NCI-H2081 (cell line): ENCODE results near the gene ILDR2.

ENCODE experiments used
- DNase-seq, 2 experiments: peaks; one replicate each; lab custom pipeline; 2025; lab: John Stamatoyannopoulos, UW

ILDR2 gene

DNA sequence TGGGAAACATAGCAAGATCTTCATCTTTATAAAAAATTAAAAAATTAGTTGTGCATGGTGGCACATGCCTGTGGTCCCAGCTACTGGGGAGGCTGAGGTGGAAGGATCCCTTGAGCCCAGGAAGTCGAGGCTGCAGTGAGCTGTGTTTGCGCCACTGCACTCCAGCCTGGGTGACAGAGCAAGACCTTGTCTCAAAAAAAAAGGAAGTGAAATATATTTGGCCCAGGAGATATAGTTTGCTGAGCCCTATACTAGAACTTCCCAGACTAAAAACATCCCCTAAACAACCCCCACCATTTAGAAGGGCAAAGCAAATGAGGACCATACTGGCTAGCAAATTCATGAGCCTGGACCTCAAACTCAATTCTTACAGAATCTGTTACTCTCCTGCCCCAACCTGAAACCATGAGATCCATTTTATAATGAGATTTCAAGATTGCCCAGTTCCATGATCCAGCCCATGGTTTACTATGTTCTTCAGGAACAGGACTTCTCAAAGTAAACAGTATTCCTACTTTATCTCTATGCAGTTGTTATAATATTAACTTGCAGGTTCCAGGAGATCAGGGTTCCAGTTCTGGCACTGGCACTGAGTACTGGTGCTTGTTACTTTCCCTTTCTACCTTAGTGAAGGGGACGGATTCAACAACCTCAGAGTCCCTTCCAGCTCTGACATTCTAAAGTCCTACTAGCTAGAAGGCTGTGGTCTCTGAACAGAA lies 50.4 kb downstream of the ILDR2 start:
- DNase-seq: no peak

DNA sequence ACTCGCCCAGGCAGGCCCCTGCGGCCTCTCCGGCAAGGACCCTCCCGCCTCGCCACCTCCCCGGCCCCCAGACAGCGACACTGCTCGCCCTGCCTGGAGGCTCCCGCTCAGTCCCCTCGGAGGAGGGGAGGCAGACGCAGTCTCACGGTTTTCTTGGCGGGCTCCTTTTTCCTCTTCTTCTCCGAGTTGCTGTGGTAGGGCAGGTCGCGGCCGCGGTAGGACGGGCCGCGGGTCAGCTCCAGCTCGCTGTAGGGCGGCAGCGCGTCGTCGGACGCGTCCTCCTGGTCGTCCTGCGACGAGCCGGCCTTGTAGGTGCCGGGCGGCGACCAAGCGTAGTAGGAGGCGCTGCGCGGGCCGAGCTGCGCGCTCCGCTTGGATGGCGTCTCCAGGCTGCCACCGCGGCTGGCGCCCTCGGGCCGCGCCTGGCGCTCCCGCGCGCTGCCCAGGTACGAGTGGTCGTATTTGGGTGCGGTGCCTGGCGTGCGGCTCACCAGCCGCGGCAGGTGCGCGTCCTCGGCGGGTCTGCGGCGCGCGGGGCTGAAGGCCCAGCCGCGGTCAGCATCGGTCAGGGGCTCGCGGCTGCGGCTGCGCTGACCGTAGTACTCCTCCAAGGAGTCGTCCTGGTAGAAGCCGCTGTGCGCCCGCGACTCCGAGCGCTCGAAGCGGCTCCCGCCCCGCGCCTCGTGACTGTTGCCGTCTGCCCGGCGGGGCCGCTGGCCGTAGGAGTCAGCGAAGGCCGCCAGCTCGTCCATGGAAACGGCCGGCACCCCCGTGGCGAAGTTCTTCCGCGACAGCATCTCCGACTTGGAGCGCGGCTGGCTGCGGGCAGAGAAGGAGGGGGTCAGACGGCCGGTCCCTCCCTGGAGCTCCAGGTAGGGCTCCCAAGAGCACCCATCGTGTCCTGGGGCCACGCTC lies 54.5 kb downstream of the ILDR2 start:
- no peak for DNase-seq

DNA sequence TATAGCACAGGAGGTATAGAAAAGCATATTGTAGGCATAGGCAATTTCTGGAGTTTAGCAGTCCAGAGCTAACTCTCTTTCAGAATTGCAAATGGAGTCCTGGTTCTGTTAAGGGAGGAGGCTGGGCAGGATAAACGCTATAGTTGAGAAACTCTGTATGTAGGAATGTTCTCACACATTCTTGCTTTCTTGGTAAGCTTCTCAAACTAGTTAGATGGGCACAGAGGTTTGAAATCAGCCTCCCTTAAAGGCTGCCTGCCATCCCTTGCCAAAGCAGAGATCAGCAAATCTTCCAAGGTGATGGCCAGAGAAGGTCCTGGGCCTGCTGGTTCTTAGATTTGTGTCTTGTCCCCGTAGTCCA lies 56.4 kb downstream of the ILDR2 start:
- DNase-seq: no peak

DNA sequence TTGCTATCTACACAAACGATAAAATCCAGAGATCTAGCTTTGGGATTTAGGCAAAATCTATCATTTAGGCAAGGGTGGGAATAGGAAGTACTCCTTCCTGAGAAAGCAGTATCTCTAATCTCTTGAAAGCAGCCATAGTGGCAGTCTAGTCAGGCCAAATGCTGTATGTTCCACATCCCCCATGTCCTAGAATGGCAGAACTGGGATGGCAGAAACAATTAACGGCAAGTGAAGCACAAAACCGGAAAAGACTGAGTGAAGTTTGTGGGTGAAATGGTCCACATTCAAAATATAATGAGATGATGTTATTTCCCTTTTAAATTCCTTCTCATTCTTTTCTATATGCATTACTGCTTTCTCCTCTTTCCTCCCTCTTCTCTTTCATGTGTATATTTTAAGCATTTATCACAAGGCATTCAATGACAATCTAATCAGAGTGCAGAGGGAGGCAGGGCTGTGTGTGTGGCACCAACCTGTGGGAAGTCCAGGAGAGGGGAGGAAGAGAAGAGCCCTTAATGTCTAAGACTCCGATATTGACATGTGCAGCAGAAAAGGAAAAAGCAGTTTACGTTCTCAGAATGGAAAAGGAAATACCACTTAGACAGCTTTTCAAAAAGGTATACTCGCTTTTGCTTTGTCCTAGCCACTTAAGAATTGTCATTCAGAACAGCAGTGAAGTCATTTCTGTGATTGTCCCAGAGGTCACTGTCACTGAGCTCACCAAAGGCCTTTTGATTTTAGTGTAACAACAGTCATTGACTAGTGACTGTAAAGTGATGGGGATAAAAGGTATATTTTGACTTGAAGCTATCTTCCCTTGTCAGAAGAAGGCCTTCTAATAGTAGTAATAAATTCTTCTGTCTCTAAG lies 57.0 kb downstream of the ILDR2 start:
- DNase-seq: no peak

DNA sequence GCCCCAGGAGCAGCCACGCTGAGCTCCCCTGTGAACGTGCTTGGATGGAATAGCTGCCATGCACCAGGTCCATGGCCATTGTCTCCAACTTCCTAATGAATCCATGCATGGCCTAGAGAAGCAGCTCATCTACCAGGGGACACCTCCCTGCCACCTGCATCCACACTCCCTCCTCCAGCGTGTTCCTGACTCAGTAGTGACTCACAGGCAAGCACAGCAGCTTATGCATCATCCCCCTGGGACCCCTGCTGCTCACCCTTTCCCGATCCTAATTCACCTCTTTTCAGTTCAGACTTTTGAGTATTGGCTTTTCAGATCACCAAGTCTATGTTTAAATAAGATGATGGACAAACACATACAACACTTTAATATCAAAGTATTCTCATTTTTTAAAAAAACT lies 59.4 kb downstream of the ILDR2 start:
- DNase-seq: no peak

DNA sequence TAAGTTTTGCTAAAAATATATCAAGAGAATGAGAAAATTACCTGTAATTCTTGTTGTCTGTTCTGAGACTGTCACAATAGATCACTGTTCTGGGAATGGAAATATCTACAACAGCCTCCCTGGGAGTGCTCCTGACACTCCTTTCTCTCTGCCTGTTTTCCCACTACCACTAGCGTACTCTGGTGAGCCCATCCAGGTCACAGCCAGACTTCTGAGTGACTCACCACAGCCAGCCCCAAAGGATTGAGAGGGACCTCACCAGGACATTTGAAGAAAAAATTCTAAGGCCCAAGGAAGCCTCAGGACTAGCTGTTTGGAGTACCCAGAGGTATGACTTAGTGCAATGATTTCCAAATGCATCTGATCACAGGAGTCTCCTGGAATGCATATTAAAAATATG lies 60.3 kb downstream of the ILDR2 start:
- no peak for DNase-seq

DNA sequence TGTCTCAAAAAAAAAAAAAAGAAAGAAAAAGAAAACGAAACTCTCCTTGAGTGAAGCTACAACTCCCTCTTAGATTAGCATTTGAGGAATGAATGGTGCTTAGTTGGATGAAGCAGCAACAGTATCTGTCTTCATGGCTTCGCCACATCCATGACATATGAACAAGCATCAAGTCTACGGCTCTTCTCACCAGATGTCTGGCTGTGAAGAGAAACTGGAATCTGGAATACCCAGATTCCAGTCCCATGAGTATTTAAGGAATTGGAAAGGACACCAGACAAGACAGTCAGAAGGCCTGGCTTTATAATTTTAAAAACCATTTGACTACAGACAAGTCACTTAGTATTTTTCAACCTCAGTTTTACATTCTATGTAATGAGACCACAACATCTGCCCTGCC lies 61.2 kb downstream of the ILDR2 start:
- DNase-seq: no peak

DNA sequence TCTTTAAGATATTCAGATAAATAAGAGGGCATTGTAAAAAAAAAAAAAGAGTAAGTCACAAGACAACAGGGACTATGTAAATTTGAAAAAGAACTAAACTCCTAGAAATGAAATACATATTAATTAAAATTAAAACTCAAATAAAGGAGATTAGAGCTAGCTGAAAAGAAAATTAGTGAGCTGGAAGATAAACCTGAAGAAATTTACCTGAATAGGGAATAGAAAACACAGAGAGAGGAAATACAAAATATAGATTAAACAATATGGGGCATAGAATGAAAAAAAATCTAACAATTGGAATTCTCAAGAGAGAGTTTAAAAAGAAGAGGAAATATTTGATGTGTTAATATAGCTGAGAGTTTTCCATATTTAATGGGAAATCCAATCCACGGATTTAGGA lies 63.7 kb downstream of the ILDR2 start:
- no peak for DNase-seq

DNA sequence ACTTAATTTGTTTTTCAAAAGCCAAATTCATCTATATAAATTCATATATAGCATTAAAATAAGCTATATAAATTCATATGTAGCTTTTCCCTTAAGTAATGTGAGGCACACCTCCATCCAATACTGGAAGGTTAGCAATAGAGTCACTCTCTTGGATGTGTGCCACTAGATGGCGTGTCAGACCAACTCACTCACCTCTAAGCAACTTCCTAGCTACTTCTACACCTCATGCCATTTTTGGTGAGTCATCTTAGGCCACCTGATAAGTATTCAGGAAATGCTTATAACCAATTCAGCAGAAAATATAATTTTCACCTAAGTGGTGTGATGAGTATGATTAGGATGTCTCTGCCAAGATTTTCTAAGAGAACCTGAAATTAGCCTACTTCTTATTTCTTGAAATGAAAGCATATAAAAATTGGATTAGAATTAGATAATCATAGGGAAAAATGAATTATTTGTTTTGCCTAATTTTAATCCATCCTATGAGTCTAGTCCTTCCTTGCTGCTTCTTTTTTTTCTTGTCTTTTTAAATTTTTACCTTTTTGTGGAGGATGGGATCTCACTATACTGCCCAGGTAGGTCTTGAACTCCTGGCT lies 64.8 kb downstream of the ILDR2 start:
- DNase-seq: peak; percentile 83 to 91

DNA sequence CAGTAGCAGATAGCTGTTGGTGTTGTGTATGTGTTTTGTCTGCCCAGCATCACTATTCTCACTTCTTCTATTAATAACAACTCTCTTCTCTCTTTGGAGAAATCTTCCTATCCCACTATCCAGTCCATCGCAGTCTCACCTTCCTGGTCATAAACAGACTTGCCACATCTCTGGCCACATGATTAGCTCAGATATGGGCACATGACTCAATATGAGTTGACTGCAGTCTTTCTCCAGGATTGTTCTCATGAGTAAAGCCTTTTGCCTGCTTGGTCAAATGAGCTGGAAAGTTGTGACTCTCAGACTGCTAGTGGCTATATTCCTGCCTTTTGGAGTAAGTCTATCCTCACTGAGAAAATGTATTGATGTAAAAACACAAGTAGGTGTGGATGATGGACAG lies 66.4 kb downstream of the ILDR2 start:
- no peak for DNase-seq

DNA sequence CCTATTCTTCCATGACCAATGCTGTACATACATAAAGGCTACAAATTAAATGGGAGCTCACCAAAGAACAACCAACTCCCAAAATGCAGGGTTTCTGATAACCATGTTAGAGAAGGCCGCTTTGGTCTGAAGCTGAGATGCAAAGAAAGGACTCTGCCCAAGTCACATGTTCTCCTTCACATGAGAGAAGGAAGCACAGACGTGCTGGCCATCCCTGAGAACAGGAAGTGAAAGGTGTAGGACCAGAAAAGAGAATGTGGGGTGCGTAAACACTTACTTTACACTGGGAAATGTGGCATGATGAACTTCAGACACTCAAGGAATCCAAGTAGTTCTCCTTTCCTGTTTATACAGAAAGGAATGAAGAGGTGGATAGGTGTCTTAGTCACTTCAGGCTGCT lies 67.6 kb downstream of the ILDR2 start:
- DNase-seq: no peak

DNA sequence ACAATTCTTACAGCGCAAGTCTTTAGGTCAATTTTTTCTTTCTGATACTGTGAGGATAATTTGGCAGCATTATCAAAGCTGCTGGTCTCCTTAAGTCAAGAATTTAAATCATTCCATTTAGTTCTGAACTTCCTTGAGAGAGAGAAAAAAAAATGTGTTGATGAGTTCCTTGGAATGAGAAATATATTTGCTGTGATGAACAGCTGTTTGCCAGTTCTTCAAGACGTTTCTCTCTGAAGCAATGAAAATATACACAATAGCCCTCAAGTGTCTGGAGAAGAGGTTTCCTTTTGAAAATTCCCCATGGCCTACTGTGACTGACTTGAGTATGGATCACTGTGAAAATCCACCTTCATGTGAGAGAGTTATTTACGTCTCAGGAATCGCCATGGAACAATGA lies 68.3 kb downstream of the ILDR2 start:
- DNase-seq: no peak

DNA sequence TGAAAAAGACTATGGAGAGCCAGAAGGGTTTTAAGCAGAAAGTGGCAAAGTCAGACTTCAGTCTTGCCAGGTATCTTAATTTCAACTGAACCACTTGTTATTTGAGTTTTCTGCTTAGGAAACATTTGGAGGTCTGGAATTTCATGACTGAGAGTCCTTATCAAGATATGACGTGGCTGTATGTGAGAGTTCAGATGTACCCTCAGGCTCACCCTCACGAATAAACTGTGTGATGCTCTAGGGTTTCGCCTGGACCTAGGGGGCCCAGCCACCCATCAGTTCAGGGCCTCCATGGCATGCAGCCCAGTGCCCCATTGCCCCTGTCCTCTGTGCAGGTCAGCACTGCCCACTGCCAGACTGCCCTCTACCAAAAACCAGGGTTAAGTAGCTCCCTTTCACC lies 68.7 kb downstream of the ILDR2 start:
- no peak for DNase-seq

DNA sequence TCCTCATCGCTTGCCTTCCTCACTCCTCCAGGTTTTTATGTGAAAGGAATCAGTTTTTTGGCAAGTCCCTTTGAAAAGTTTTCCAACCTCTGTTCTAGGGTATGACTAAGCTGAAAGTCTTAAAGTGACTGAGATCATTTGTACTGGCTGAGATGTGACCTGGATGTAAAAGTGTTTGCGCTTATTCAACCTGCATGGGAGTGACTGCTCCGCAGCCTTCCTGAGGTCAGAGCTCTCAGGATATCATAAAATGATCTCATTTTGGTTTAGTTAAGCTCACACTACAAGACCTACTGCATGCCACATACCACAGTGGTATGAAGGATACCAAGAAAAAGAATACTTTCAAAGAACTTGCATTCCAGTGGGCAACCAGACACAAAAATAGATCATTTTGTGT lies 69.4 kb downstream of the ILDR2 start:
- DNase-seq: no peak

DNA sequence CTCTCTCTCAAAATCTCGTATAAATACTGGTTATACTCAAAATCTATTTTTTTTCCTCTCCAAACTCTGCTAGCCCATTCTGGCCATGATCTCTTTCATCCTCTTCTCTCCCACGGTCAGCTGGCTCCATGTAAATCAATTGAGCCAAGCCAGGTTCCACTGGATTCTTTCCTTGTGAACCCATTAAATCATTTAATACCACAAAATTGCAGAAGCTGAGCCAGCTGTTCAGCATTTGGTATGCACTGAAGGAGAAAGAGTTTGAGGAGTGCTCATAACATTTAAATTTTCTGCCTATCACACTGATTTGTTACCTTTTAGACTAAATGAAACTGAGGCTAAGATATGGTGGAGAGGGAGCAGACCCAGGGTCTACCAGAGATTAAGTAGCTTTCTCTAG lies 70.2 kb downstream of the ILDR2 start:
- no peak for DNase-seq

DNA sequence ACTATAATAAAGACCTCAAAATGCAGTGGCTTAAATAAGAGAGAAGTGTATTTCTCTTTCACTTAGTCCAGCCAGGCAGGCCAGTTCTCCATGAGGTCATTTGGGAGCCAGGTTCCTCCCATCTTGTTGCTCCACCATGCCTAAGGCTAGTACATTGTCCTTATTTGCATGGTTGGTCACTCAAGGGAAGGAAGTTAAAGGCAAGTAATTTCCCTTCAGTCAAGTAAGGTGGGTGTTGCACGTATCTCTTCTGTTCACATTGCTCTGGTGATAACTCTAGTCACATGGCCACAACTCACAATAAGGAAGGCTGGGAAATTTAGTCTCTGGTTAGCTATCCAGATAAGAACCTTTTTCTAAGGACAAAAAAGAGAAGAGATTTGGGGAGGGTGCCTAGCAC lies 72.1 kb downstream of the ILDR2 start:
- no peak for DNase-seq

DNA sequence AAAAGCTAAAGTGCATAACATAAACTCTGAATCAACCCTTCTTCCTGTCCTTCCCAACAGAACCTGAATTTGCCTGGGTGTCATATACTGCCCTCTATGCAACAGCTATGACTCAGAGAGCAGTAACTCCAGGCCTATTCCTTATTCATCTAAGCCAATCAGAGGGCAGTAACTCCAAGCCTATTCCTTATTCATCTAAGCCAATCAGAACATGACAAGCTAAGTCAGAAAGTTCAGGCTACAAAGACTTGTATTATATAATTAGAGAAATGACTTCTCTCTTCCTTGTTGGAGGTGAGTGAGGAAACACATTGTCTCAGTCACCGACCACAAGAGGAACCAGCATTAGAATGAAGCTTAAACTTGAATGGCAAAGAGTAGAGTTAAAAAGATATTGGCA lies 73.1 kb downstream of the ILDR2 start:
- DNase-seq: no peak

DNA sequence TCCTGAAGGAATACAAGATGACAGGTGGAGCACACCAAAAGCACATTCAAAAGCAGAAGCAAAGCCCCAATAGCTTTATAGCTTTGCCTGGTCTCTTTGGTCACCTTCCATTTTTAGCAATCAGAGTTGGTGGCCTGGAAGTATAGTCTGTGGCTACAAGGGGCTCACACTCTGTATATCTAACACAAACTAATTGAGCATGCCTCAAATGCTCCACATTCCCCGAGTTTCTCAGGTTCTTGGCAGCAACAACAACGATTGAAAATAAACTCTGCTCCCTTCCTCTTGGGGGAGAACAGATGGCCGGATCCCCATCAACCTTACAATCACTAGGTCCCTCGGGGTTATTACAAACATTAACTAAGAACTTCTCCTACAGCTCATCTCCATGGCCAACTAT lies 74.4 kb downstream of the ILDR2 start:
- DNase-seq: no peak

DNA sequence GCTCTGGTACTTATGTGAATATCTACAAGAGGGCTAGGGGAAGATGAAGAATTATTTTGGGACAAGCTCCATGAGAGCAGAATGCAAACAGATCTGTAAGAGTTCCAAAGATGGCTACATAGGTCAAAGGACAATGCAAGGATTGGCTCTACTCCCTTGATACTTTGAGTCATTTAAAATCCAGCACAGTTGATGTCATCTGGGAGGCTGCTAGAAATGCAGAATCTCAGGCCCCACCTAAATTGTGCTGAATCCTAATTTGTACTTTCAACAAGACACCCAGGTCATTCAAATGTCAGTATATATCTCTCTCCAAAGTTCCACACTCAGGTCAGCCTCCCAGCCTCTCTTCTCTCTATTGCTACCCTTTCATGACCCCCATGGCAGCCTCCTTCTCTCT lies 75.6 kb downstream of the ILDR2 start:
- DNase-seq: no peak

DNA sequence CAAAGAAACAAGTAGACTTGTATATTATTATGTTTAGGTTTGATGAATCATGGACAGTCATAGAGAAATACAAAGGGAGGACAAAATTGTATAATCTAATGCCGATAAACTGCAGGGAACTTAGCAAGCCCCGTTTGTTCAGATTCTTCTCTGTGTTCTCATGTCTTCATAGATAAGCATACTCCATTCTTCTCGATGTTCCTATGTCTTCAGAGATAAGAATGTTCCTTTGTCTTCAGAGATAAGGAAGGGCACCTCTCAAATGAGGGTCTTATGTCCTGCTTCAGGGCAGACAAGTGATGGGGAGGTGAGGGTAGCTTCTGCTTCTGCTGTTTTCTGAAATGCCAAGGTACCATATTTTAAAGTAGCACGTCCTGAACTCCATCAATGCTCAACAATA lies 79.6 kb downstream of the ILDR2 start:
- DNase-seq: no peak

DNA sequence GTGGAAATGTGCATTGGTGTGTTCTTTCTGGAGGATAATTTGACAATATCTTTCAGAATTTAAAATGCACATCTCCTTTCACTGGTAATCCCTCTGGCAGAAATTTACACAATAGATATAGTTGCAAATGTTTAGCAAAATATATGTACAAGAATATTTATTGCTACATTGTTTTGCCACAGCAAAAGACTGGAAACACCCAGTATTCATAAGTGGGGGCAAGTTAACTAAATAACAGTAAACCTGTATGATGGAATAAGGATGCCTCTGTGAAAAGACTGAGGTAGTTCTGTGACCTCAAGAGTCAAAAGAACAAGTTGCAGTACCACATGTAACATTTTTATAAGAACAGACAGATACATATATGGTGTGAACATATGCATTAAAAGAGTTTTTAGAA lies 85.6 kb downstream of the ILDR2 start:
- no peak for DNase-seq
